Activated naive CD8-positive, alpha-beta T cell (primary cell): ENCODE results near the gene GPRIN3.
A peak's percentile ranks its signal among the peaks of the same experiment; 100 is the strongest.

Experiments
- H3K27ac Mint-ChIP-seq: one replicate; pipeline ENCODE4 v1.8.0; 2021; ENCODE audit warnings: mixed read lengths
- H3K27me3 Mint-ChIP-seq: one replicate; pipeline ENCODE4 v1.8.0; 2021; ENCODE audit warnings: mixed read lengths
- H3K36me3 Mint-ChIP-seq: one replicate; pipeline ENCODE4 v1.8.0; 2021; ENCODE audit warnings: mixed read lengths
- H3K4me1 Mint-ChIP-seq: one replicate; pipeline ENCODE4 v1.8.0; 2021; ENCODE audit warnings: low read depth, mixed read lengths
- H3K4me3 Mint-ChIP-seq: one replicate; pipeline ENCODE4 v1.8.0; 2021; ENCODE audit warnings: mild to moderate bottlenecking, mixed read lengths
- H3K9me3 Mint-ChIP-seq: one replicate; pipeline ENCODE4 v1.8.0; 2021; ENCODE audit warnings: low read depth, mixed read lengths

Gene GPRIN3

DNA sequence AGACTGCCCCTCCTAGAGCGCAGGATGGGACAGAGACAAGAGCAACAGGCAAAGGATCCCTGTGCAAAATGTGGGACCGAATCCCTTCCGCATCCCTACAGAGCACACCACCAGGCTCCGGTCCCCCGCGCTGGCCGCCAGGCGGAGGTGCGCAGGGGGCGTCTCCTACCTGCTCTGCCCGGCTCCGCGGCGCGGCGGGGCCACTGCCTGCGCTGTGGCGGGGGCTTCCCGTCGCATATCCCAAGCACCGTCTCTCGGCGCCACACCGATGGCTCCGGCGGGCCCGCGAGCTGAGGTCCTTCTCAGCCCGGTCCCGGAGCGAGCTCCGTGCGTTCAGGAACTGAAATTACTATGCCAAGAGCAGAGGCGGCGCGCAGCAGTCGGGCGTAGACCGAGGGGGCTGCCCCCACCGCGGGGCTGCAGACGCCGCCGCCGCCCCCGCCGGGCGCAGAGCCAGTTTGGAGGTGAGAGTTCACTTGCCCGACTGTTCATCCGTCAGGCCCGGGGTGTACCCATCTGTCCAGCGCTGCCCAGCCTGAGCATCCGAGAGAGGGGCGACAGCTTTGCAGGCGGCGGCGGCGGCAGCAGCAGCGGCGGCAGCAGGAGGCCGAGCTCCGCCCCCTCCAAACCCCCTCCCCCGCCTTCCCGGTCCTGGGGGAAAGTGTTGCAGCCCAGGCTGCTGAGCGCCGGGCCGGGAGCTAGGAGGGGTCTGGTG is at the start of gene GPRIN3:
Gene GPRIN3 (minus strand): TSS at position 355 of the 715 bp plus-strand sequence. CDS start 57,690 bp downstream, outside the sequence.
- H3K27me3 Mint-ChIP-seq: no peaks in the 10 kb centered on the region
- H3K4me1 Mint-ChIP-seq: peaks cover 65% of the 10 kb centered on the region
- H3K36me3 Mint-ChIP-seq: peaks cover 7% of the 10 kb centered on the region
- peak within 1 kb of the TSS; percentile 96 for H3K4me3 Mint-ChIP-seq
- peak within 1 kb of the TSS; percentile 86 for H3K27ac Mint-ChIP-seq
- no peaks in the 10 kb centered on the region for H3K9me3 Mint-ChIP-seq

- H3K9me3 Mint-ChIP-seq: no peaks in the 10 kb centered on the region
- H3K27me3 Mint-ChIP-seq: no peaks in the 10 kb centered on the region
- no peak overlapping the region for H3K4me3 Mint-ChIP-seq
- no peak overlapping the region for H3K27ac Mint-ChIP-seq
- no peaks in the 10 kb centered on the region for H3K4me1 Mint-ChIP-seq
- no peaks in the 10 kb centered on the region for H3K36me3 Mint-ChIP-seq
Observed at GRCh38 chr4:89357340-89357739, 49.7 kb upstream of the GPRIN3 start.

DNA sequence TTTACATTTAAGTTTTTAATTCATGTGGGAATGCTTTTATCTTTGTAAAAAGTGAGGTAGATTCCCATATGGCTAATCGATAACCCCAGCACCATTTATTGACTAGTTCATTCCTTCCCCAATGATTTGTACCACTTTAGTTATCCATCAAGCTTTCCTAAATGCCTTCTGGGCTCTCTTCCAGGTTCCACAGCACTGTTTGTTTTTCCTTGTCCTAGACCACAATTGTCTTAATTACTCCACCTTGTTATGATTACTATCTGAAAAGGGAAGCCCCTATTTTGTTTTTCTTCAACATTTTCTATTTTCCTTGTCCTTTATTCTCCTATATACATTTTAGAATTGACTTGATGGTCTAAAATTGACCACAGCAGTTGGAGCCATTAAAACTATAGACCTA is 48.5 kb upstream of the GPRIN3 start:
- Mint-ChIP-seq H3K36me3 (no peaks in the 10 kb centered on the region), H3K27ac (no peak overlapping the region), H3K4me3 (no peak overlapping the region), H3K9me3 (no peaks in the 10 kb centered on the region), H3K4me1 (no peaks in the 10 kb centered on the region), H3K27me3 (no peaks in the 10 kb centered on the region)

DNA sequence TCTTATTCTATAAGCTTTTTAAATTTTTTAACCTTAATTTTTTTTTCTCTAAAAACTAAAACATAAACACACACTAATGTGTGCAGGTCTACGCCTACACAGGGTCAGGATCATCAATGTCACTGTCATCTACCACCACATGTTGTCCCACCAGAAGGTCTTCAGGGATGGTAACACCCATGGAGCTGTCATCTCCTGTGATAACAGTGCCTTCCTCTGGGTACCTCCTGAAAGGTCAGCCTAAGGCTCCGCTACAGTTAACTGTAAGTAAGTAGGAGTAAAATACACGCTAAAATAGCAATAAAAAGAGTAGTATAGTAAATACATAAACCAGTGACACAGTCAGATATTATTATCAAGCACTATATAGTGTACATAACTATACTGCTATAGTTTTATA is 45.9 kb upstream of the GPRIN3 start:
- no peak overlapping the region for H3K4me3 Mint-ChIP-seq
- H3K27me3 Mint-ChIP-seq: no peaks in the 10 kb centered on the region
- no peaks in the 10 kb centered on the region for H3K9me3 Mint-ChIP-seq
- no peak overlapping the region for H3K27ac Mint-ChIP-seq
- H3K4me1 Mint-ChIP-seq: no peaks in the 10 kb centered on the region
- H3K36me3 Mint-ChIP-seq: peaks cover 2% of the 10 kb centered on the region

DNA sequence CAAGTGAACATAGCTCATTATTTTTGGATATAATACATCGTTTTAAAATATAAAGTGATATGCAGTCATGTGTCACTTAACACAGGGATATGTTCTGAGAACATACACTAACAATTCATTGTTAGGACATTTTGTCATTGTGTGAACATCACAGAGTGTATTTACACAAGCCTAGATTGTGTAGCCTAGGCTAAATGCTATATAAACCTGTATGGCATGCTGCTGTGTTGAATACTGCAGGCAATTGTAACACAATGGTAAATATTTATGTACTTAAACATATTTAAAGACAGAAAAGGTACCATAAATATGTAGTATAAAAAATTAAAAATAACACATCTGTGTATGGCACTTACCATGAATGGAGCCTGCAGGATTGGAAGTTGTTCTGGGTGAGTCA is 44.9 kb upstream of the GPRIN3 start:
- H3K4me3 Mint-ChIP-seq: no peak overlapping the region
- H3K4me1 Mint-ChIP-seq: no peaks in the 10 kb centered on the region
- H3K27ac Mint-ChIP-seq: no peak overlapping the region
- no peaks in the 10 kb centered on the region for H3K27me3 Mint-ChIP-seq
- H3K36me3 Mint-ChIP-seq: peaks cover 6% of the 10 kb centered on the region
- no peaks in the 10 kb centered on the region for H3K9me3 Mint-ChIP-seq

GRCh38 chr4:89351201-89351600 is 43.6 kb upstream of the GPRIN3 start:
- Mint-ChIP-seq H3K36me3 (peaks cover 9% of the 10 kb centered on the region), H3K27ac (no peak overlapping the region), H3K9me3 (no peaks in the 10 kb centered on the region), H3K27me3 (no peaks in the 10 kb centered on the region), H3K4me1 (no peaks in the 10 kb centered on the region), H3K4me3 (no peak overlapping the region)

DNA sequence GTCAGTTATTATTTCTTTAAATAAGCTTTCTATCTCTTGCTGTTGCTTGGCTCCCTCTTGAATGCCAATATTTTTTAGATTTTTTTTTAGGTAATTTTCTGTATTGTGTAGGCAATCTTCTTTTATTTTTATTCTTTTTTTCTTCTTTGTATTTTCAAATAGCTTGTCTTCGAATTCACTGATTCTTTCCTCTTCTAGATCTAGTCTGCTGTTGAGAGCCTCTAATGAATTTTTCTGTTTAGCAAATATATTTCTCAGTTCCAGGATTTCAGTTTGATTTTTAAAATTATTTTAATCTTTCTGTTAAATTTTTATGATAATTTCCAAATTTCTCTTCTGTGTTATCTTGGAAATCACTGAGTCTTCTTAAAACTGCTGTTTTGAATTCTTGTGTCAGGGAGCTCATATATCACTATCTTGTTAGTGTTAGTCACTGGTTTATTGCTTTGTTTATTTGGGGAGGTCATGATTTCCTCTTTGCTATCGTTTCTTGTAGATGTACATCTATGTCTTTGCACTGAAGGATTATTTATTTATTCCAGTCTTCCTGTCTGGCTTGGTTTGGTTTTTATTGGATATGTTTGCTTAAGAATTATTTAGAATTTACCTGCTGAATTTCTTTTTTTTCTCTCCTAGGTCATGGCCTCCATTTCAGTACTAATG is 39.9 kb upstream of the GPRIN3 start:
- H3K4me3 Mint-ChIP-seq: no peak overlapping the region
- H3K27me3 Mint-ChIP-seq: no peaks in the 10 kb centered on the region
- H3K9me3 Mint-ChIP-seq: no peaks in the 10 kb centered on the region
- peaks cover 9% of the 10 kb centered on the region for H3K36me3 Mint-ChIP-seq
- H3K4me1 Mint-ChIP-seq: no peaks in the 10 kb centered on the region
- H3K27ac Mint-ChIP-seq: no peak overlapping the region

- no peaks in the 10 kb centered on the region for H3K4me1 Mint-ChIP-seq
- no peak overlapping the region for H3K27ac Mint-ChIP-seq
- no peaks in the 10 kb centered on the region for H3K27me3 Mint-ChIP-seq
- no peaks in the 10 kb centered on the region for H3K9me3 Mint-ChIP-seq
- no peak overlapping the region for H3K4me3 Mint-ChIP-seq
- H3K36me3 Mint-ChIP-seq: peaks cover 7% of the 10 kb centered on the region
Observed at GRCh38 chr4:89344571-89344970, 37.0 kb upstream of the GPRIN3 start.

GRCh38 chr4:89338206-89338605 is 30.6 kb upstream of the GPRIN3 start:
- no peaks in the 10 kb centered on the region for H3K9me3 Mint-ChIP-seq

DNA sequence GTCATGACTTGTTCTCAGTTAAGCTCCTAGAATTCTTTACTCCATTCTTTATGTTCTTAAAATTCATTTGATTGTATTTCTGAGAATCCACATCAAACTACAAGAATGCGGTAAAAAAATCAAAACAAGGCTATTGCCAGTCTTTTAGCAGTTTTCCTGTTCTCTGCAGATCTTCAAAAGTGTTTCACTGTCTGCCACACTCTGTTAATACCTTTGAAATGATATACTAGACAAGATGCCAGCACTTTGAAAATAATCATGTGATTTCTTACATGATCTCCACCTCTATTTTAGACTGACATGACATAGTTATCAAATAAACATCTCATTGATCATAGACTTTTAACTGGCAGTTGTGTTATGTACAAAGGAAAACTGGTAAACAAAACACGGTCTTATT is 30.1 kb upstream of the GPRIN3 start:
- H3K27ac Mint-ChIP-seq: peak overlapping the region; percentile 6
- no peaks in the 10 kb centered on the region for H3K4me1 Mint-ChIP-seq
- no peaks in the 10 kb centered on the region for H3K27me3 Mint-ChIP-seq
- H3K9me3 Mint-ChIP-seq: no peaks in the 10 kb centered on the region
- H3K4me3 Mint-ChIP-seq: peak overlapping the region; percentile 1
- no peaks in the 10 kb centered on the region for H3K36me3 Mint-ChIP-seq

More at GRCh38 chr4:89338206-89338605, 30.6 kb upstream of the GPRIN3 start:
- Mint-ChIP-seq H3K4me1 (no peaks in the 10 kb centered on the region), H3K27ac (no peak overlapping the region), H3K27me3 (no peaks in the 10 kb centered on the region), H3K4me3 (no peak overlapping the region), H3K36me3 (no peaks in the 10 kb centered on the region)

DNA sequence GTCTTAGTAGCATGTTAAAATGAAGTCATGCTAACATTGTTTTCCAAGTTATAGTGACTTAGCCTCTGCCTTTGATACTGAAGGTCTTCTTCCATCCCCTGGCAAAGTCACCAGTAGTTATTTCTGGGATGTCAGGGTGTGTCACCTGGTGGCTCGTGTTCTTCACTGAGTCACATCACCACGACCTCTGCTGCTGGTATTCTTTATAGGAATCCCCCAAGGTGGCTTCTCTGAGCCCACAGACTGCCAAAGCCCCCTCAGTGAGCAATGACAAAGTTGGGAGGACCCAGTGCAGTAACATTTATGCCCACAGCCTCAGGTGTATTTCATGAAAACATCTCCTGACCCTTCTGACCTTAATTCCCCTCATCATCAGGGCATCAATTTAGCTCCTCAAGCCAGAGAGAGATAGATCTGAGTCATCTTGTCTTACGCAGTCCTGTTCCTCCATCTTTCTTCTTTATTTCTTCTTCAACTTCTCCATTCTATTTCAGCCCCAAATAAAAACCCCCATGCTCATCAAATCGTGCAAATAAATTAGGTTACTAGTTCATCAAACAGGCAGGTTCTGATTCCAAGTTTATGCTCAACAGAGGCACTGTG is 29.3 kb upstream of the GPRIN3 start:
- Mint-ChIP-seq H3K9me3 (no peaks in the 10 kb centered on the region), H3K27ac (peak overlapping the region; percentile 54), H3K4me3 (peak overlapping the region; percentile 0), H3K27me3 (no peaks in the 10 kb centered on the region), H3K4me1 (no peaks in the 10 kb centered on the region), H3K36me3 (no peaks in the 10 kb centered on the region)

GRCh38 chr4:89334830-89335229 is 27.2 kb upstream of the GPRIN3 start:
- Mint-ChIP-seq H3K9me3 (no peaks in the 10 kb centered on the region), H3K4me3 (no peak overlapping the region), H3K4me1 (no peaks in the 10 kb centered on the region), H3K27ac (no peak overlapping the region), H3K36me3 (no peaks in the 10 kb centered on the region), H3K27me3 (no peaks in the 10 kb centered on the region)

DNA sequence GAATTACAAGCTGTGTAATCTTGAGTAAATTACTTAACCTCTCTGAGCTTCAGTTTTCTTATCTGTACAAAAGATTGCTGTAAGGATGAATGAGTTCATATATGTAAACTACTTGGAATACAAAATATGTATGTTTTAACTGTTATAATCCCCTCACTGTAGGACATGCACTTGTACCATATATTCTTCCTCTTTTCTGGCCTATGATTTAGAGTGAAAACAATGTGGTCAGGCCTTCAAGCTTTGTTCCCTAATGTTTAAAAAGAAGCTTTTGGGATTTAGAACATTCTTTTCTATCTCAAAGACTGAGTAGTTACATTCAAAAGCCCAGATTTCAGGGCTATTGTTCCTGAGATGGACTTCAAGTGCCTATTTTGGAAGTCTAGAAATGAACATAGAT is 26.7 kb upstream of the GPRIN3 start:
- no peaks in the 10 kb centered on the region for H3K4me1 Mint-ChIP-seq
- H3K9me3 Mint-ChIP-seq: no peaks in the 10 kb centered on the region
- no peaks in the 10 kb centered on the region for H3K36me3 Mint-ChIP-seq
- no peak overlapping the region for H3K4me3 Mint-ChIP-seq
- H3K27me3 Mint-ChIP-seq: no peaks in the 10 kb centered on the region
- H3K27ac Mint-ChIP-seq: no peak overlapping the region

- no peak overlapping the region for H3K27ac Mint-ChIP-seq
- no peaks in the 10 kb centered on the region for H3K4me1 Mint-ChIP-seq
- peaks cover 6% of the 10 kb centered on the region for H3K36me3 Mint-ChIP-seq
- H3K9me3 Mint-ChIP-seq: no peaks in the 10 kb centered on the region
- no peaks in the 10 kb centered on the region for H3K27me3 Mint-ChIP-seq
- H3K4me3 Mint-ChIP-seq: no peak overlapping the region
Observed at GRCh38 chr4:89331686-89332544, 24.3 kb upstream of the GPRIN3 start.

- Mint-ChIP-seq H3K27me3 (no peaks in the 10 kb centered on the region), H3K4me3 (no peak overlapping the region), H3K4me1 (no peaks in the 10 kb centered on the region), H3K9me3 (no peaks in the 10 kb centered on the region), H3K36me3 (peaks cover 6% of the 10 kb centered on the region), H3K27ac (no peak overlapping the region)
Observed at GRCh38 chr4:89331197-89331596, 23.6 kb upstream of the GPRIN3 start.
